ENCODE results near the gene CPNE5. TPM values are rescaled to one million over a fixed set of nuclear protein-coding genes. Genes with fewer than 3 reads are reported as not detected.

CPNE5 gene
- total and polyA plus RNA-seq, 9 of the 15 experiments (the other 6 are each of a cell fraction or from before 2014, with no cell fraction given), result 0.14 to 1.0 (median 0.46) TPM; not detected in 2

GRCh38 chr6:36851149-36851614 lies 11.9 kb upstream of the CPNE5 start (continued):
- TF ChIP-seq REST (IDR thresholded peaks at IDR 0.05; ENCODE audit: borderline replicate concordance) (peak; percentile 88), REST (CRISPR knock-in tag; IDR thresholded peaks at IDR 0.05; ENCODE audit: low read depth) (no peak), ZNF263 (CRISPR knock-in tag; IDR thresholded peaks at IDR 0.05; ENCODE audit: borderline replicate concordance) (0 out of 2 replicates have a peak, but pooled peaks have one; percentile 21), ZMIZ1 (IDR thresholded peaks at IDR 0.05; ENCODE audit: low read depth in 2 of 2, low read length in 2 of 2) (no peak), ZNF518B (CRISPR knock-in tag; IDR thresholded peaks at IDR 0.05) (no peak), TBP (optimal IDR thresholded peaks at IDR 0.05; ENCODE audit: low read depth, low read length) (no peak), ZNF830 (CRISPR knock-in tag; IDR thresholded peaks at IDR 0.05) (no peak)
